IPS-18c (cell line): Measurements from ENCODE around the gene CHGA.

ENCODE experiments used
- H3K4me3 ChIP-seq: 2 replicates; pipeline ENCODE4 v1.7.0; 2013; ENCODE audit warnings: low read depth, mild to moderate bottlenecking, low read length, moderate library complexity; ENCODE audit not compliant: insufficient read depth
- H3K9me3 ChIP-seq: one replicate; pipeline ENCODE4 v1.6.1; 2013; ENCODE audit warnings: mild to moderate bottlenecking, low read length, moderate library complexity; ENCODE audit not compliant: control insufficient read depth, insufficient read depth

The CHGA gene

GRCh38 chr14:92937051-92937937 is 14.3 kb downstream of the CHGA start:
- Histone ChIP-seq H3K4me3 (no peak overlapping the region), H3K9me3 (no peaks in the 10 kb centered on the region)

- H3K4me3 ChIP-seq = no peak overlapping the region
- no peaks in the 10 kb centered on the region for H3K9me3 ChIP-seq
Measured at GRCh38 chr14:92938235-92938875, 15.4 kb downstream of the CHGA start.

- H3K9me3 ChIP-seq = no peaks in the 10 kb centered on the region
- no peak overlapping the region for H3K4me3 ChIP-seq
Measured at GRCh38 chr14:92938890-92939671, 16.1 kb downstream of the CHGA start.

DNA sequence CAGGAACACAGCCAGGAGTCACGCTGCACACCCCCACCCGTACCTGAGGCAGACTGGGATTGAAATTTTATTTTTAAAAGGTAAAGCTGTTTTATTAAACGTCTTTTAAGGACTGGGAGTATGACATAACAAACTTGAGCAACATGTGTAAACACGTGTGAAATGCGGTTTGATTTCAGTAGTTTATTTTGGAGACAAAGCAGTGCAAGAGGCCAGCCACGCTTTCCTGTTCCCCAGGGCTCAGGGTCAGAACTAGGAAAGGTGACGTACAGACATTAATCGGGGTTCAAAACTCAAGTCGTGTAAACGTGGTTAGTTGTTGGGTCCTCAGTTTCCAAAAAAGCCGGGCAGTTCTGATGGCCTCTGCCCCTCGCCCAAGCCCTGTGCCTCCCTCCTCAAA is 16.7 kb downstream of the CHGA start:
- Histone ChIP-seq H3K4me3 (no peak overlapping the region), H3K9me3 (no peaks in the 10 kb centered on the region)

DNA sequence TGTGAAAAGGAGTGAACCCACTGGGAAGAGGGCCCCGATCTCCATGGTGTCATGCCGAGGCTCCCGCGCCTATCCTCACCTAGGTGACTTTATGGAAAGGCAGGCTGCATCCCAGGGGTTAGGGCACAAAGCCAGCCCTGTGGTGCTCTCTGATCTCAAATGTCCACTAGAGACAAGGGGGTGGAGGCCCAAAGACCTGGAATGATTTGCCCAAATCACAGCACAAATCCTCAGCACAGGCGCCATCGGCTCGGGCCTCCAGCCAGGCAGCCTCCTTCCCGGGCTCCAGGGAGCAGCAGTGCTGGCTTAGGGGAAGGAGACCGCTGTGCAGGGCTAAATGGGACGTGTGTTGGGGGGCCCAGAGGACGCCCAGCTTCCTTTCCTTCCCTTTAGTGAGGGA is 17.6 kb downstream of the CHGA start:
- Histone ChIP-seq H3K9me3 (no peaks in the 10 kb centered on the region), H3K4me3 (no peak overlapping the region)

- H3K9me3 ChIP-seq = no peaks in the 10 kb centered on the region
- H3K4me3 ChIP-seq = no peak overlapping the region
Measured at GRCh38 chr14:92941531-92941930, 18.6 kb downstream of the CHGA start.

DNA sequence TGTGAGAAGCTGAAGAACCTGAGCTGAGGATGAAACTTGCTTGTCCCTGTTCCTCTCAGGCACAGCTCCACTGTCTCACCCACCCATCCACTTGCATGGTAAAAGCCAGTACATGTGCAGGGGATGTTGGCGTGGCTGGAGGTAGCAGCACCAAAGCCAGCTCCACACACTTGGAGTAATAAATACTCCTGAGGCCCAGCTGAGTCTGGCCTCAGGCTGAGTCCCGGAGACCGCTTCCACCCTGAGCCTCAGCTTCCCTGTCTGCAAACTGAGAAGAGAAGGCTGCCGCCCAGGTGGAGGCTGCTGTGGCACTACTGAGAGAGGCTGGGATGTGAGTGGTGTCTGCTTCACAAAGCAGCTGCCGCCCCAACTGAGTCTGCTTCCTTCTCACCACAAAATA is 19.2 kb downstream of the CHGA start:
- Histone ChIP-seq H3K4me3 (no peak overlapping the region), H3K9me3 (no peaks in the 10 kb centered on the region)

GRCh38 chr14:92942576-92942975 is 19.6 kb downstream of the CHGA start:
- Histone ChIP-seq H3K9me3 (no peaks in the 10 kb centered on the region), H3K4me3 (no peak overlapping the region)

DNA sequence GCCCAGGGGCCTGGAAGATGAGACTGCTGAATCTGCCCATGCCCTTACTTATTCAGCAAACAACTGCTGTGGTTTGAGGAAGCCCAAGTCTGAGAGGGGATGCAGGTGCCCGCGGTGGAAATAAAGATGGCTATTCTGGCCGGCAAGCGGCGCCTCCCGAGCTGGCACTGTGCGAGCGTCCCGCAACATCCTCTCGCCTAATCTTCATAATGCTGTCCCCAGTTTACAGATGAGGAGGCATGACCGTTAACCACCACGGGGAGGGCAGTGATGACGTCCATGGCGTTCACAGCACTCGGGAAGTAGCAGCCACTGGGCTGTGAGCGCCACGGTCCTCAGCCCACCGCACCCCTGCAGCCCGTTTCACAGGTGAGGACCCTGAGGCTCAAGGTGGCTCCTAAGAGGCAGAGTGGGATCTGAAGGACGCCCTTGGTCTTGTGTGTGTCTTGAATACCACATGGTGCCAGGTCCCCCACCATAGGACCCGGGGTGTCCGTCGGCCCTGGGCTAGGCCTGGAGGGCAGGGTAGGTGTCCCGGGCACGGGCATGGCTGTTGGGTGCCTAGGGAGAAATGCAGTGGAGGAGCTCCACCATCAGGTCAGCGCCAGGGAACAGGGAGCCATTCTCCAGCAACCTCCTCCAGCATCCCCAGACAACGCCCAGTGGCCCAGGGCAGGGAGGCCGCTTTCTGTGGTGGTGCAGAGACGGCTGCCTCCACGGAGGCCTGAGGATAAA is 20.2 kb downstream of the CHGA start:
- Histone ChIP-seq H3K4me3 (no peak overlapping the region), H3K9me3 (no peaks in the 10 kb centered on the region)

DNA sequence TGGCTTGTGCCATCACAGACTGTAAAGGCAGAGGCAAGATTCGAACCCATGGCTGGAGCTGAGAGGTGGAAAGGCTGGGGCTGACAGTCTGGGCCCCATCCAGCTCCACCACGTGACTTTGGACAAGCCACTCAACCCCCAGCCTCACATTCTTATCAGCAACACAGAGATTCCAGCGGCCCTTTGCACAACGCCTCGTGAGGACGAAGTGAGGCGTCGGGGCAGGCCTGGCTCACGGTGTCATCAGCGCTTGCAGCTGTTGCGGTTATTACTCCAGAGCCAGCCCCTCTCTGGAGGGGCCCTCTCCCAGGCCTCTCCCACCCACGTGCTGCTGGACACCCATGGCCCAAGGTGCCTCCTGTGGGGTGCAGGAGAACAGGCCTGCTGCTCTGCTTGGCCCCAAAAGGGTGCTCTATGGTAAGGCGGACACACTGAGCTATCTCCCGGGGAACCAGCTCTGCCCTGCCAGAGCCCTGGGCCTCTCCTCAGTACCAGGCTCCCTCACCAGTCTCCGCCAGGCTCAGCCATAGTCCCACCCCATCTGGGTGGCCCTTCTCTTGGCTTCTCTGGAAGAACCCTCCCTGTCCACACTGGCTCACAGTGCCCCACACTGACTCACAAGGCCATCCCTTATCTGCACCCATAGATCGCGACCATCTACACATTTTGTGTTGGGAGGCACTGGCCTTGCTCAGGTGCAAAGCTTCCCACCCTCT is 21.1 kb downstream of the CHGA start:
- H3K4me3 ChIP-seq = no peak overlapping the region
- no peaks in the 10 kb centered on the region for H3K9me3 ChIP-seq

DNA sequence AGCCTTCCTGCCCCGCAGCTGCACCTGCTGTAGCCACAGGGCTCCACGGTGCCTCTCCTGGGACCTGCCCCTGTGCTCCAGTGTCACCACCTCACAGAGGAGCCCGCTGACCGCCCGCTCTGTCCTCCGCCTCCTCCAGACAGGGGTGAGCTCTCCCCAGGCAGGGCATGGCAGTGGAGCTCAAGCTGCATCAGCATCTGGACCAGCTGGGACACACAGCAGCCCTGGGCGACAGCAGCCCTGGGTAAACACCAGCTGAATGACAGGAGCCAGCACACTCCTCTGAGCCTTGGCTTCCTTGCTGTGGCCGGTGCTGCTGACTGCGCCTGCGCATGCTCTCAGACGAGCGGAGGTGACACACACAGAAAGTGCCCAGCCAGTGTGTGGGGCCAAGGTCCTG is 22.0 kb downstream of the CHGA start:
- Histone ChIP-seq H3K4me3 (no peak overlapping the region), H3K9me3 (no peaks in the 10 kb centered on the region)

- Histone ChIP-seq H3K9me3 (no peaks in the 10 kb centered on the region), H3K4me3 (no peak overlapping the region)
Measured at GRCh38 chr14:92945544-92945943, 22.6 kb downstream of the CHGA start.

GRCh38 chr14:92945959-92946846 is 23.3 kb downstream of the CHGA start:
- H3K4me3 ChIP-seq = no peak overlapping the region

GRCh38 chr14:92946847-92947545 is 24.0 kb downstream of the CHGA start:
- H3K4me3 ChIP-seq = no peak overlapping the region
- no peaks in the 10 kb centered on the region for H3K9me3 ChIP-seq

More at GRCh38 chr14:92945959-92946846, 23.3 kb downstream of the CHGA start:
- no peaks in the 10 kb centered on the region for H3K9me3 ChIP-seq

DNA sequence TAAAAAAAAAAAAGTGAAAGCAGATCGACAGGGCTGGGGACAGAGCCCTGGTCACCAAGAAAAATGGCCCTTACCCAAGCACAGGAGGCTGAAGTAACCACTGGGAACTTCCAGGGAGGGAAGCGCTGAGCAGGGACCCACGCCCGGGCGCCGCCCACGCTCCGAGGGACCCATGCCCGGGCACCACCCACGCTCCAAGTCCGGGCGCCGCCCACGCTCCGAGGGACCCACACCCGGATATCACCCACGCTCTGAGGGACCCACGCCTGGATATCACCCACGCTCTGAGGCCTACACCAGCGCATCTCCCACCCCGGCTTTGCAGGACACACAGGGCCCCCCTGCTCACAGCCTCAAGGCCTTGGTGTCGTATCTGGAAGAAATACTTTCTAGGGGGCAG is 25.7 kb downstream of the CHGA start:
- Histone ChIP-seq H3K9me3 (no peaks in the 10 kb centered on the region), H3K4me3 (no peak overlapping the region)
